Stimulated activated CD8-positive, alpha-beta memory T cell treated with anti-CD3 and anti-CD28 coated beads, Interleukin-2, amount 100 ng/mL, for 1 hour (primary cell): ENCODE data around the gene RGS14.

Experiments
- DNase-seq, 2 donors: peaks; one replicate each; pipeline ENCODE4 v3.0.0-alpha.2; 2020; ENCODE audit warnings: low read depth in 2 of 2

RGS14 gene

DNA sequence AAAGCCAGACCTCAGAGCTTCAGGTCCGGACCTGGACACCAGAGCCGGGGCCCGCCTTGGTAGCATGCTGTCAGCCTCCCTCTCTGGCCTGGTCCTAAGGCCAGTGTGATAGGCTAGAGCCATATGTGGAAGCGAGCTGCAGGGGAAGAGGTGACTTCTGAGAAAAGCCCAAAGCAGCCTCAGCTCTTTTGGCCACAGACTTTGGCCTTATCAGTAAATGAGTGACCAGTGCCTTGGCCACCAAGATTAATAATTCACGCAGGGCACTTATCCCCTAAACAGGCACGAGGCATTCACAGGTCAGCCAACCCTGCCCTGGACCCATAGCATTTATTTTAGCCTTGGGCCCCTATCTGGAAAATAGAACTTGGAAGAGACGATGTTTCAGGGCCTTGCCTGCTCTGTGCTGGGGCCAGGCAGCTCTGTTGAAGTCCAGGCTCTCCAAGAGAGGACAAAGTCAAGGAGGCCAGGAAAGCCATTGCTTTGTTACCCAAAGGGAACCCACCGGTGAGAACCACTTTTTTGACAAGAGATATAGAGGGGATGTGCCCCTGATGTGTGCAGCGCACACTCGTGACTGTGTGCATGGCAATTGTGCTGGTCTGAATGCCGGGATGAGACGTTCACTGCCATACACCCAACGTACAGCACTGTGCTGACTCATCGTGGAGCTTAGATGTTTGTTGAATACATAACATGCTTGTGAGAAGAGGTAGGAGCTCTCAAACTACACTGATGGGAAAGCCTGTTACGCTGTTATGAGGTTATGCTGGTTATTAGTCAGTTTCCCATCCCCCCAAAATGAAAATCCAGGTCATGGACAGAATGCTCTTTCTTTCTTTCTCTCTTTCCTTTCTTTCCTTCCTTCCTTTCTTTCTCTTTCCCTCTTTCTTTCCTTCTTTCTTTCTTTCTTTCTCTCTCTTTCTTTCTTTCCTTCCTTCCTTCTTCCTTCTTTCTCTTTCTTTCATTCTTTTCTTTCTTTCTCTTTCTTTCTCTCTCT lies 21.5 kb downstream of the RGS14 start:
- no peak for DNase-seq

DNA sequence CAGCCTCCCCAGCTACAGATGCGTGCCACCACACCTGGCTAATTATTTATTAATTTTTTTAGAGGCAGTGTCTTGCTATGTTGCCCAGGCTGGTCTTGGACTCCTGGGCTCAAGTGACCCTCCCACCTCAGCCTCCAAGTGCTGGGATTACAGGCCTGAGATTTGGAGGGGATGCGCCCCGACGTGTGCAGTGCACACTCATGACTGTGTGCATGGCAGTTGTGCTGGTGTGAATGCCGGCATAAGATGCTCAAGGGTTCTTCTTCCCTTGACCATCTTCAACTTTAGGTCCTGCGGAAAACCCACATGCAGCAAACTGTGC lies 23.0 kb downstream of the RGS14 start:
- DNase-seq: no peak

DNA sequence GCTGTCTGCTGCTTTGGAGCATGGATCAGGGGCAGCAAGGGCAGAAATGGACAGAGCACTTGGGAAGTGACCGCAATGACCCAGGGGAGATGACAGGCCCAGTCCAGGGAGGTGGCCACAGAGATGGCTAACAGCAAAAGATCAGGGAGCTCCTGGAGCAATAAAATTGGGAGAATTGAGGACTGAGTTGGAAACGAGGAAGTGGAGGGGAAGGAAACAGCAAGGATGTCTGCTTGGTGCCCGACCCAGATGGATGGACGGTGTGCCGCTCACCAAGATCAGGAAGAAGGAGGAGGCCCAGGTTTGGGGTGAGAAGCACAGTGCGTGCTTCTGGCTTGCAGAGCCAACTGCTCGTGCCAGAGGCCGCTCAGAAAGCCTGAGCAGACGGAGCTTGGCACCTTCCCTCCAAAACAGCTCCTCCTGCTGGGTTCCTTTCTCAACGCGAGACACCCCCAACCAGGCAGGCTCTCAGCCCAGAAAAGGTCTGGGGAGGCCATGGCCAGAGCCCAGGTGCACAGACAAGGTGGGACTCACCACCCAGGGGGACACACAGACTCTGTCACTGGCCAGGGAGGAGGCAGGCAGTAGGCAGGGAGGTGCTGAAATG lies 24.8 kb downstream of the RGS14 start:
- DNase-seq: no peak

DNA sequence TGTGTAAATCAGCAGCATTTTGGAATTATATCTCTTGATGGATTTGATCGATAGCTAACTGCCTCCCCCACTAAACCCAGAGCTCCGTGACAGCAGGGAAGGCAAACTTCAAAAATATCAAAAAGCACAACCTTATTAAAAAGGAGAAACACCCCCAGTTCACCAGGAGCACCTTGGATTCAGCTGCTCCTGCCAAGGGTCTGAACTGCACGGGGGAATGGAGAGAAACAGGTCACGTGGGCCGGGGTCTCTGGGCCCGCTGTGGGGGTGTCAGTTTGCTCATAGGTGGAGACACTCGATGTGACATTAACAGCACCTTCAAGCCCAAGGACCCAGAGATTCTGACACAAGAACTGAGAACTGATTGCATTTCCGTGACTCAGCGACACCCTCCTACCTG lies 25.5 kb downstream of the RGS14 start:
- no peak for DNase-seq

DNA sequence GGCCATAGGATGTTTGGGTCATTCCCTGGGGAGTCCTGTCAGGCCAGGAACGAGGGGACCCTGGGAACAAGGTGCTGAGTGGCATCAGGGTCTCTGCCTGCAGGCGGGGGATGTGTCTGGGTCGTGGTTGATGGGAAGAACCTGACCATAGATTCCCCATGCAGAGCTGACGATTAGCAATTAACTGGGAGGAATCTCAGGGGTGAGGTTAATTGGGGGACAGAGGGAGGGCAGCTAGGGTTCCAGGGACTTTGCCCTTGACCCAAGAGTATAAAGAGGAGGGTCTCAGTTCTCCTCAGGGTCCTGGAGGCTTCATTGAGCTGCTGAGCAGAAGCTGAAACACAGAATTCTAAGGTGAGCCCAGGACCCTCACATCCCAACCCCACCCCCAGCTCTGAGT lies 26.4 kb downstream of the RGS14 start, which contains the start of gene SLC34A1:
Gene SLC34A1, plus strand, starts transcription at position 301 of the 400 bp plus-strand sequence. CDS start 1,308 bp downstream, outside the sequence.
- no peak for DNase-seq

DNA sequence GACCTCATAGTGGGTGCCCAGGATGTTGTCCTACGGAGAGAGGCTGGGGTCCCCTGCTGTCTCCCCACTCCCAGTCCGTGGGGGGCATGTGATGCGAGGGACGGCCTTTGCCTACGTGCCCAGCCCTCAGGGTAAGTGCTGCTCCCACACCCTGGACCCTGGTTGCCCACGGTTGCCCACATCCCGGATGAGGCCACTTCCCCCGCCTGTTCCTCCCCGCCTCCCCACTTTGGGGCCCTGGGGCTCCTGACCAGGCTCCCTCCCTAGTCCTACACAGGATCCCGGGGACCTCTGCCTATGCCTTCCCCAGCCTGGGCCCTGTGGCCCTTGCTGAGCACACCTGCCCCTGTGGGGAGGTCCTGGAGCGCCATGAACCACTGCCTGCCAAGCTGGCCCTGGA lies 28.0 kb downstream of the RGS14 start:
- DNase-seq: no peak

DNA sequence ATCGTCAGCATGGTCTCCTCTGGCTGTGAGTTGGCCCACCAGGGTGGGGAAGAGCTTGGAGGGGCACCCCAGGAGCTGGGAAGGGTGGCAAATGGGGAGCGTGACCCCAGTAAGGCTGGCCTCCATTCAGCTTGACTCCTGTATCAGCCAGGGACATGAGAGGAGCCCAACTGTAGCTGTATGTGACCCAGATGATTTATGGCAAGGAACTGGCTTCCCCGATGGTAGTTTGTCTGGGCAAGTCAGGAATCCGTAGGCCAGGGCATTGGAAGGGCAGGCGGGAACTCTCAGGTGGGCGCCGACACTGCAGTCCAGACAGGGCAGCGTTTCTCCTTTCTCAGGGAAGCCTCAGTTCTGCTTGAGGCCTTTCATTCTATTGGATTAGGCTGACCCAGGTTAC lies 28.8 kb downstream of the RGS14 start:
- DNase-seq: no peak

DNA sequence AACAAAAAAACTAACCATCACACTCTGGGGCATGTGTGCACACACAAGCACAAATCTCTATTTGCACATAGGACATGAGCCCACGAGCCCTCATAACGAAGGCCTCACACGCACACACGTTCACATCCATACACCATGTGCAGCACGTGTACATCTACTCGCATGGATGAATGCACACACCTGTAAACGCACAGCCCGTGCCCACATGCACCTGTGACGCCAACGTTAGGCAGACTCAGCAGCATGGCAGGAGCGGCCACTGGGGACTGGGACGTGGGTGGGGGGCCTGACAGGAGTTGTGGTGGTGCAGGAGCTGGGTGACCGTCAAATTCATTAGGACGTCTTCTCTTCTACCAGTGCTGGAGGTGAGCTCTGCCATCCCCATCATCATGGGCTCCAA lies 29.7 kb downstream of the RGS14 start:
- no peak for DNase-seq

DNA sequence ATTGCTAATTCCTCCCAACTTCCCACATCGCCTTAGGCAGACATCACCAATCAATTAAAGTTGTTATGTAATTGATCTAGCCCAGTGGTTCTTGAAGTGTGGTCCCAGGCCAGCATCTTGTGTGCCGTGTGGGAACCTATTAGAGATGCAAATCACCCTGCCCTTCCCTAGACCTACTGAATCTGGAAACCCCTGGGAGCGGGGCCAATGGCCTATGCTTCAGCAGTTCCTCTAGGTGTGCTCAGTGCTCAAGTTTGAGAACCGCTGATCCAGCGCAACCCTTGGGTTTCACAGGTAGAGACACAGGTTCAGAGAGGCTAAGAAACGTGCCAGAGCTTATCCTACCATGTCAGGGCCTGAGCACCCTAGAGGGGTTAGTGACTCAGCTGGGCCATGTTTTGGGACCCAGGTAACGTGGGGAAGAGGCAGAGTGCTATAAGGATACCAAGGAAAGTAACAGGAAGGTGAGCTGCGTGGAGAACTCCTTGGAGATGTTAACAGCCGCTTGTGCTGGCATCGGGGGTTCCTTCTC lies 30.9 kb downstream of the RGS14 start:
- DNase-seq: no peak

DNA sequence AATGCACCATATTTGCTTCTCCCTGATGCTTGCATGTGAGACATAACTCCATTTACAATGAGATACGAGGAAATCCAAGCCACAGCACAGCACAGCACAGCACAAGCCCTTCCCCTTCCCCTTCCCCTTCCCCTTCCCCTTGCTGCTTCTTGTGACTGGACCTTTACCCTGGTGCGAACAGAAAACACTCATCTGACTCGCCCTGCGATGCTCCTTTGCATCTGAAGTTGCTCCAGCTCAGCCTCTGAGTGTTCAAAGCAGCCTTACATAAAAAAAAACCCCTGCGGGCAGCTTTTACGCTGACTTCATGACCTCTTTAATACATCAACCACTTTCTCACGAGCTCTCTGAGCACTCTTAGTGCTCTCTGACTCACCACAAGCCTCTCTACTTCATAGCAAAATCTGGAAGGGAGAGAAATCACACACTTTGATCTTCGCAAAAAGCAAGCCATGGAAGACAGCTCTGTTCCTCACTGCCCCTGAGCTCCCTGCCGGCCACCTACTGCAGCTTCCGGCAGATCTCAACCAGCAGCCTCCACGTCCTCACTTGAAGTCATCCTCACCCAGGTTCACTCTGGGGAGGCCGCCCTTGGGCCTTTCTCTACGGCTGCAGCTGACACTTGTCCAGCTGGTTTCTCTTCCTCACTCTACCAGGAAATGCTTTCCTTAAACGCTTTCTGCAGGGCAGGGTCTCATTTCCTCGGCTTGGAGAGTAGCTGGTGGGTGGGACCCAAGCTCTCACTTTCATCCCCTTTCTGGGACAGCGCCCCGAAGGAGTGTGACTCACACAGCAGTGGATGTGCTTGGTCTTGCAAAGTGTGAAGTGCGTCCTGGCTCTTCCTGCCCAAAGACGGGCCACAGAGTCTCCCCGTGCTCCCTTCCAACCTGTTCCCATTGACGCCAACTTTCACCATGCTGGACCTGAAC lies 31.8 kb downstream of the RGS14 start:
- DNase-seq: no peak

DNA sequence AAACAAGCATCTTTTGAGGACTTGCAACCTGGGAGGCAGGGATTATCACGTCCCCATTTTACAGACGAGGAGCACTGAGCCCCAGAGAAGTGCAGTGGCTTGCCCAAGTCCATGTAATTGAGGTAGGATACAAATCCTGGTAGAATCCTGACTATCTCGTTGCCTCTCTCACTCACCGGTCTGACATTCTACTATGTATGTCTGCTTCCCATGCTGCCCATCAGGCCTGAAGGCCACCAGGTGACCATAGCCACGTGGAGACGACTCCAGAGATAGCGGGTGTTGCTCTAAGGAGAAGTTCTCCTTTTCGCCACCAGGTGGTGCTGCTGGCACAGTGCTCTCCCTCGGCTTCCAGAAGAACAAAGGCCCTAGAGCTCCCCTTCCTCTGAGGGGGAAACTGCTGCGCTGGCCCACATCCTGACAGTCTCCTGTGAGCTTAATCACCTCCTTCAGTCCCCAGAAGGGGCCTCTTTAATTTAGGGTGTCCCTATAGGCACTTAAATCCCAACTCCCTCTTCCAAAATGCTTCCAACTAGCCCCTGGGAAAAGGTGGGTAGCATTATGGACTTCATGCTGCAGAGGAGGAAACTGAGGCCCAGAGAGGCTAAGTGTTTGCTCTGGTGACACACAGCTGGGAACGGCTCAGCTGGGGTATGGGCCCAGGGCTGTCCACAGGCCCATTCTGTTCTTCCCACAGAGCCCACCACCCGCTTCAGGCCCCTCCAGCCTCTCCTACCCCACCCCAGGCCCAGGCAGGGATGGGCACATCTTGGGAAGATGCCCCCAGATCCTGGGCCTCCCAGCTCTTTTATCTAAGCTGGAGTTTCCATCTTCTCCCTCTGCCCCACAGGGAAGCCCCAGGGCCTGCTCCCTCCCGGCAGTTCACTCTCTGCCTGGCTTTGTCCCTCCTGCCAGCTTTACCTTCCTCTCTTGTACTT lies 32.9 kb downstream of the RGS14 start:
- DNase-seq: peak; percentile 70 to 77

DNA sequence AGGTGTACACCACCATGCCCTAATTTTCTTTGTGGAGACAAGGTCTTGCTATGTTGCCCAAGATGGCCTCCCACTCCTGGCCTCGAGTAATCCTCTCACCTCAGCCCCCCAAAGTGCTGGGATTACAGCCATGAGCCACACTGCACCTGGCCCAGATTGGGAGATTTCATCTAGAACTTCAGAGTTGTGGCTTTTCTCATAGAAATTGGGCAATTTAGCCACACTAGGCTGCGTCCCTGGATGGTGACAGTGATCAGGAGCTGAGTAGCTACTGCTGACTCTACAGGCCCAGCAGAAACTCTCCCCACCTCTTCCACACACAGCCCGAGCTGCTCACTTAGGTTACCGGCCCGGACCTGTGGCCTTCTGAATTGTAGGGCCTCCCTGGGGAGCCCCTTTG lies 35.0 kb downstream of the RGS14 start:
- DNase-seq: no peak

DNA sequence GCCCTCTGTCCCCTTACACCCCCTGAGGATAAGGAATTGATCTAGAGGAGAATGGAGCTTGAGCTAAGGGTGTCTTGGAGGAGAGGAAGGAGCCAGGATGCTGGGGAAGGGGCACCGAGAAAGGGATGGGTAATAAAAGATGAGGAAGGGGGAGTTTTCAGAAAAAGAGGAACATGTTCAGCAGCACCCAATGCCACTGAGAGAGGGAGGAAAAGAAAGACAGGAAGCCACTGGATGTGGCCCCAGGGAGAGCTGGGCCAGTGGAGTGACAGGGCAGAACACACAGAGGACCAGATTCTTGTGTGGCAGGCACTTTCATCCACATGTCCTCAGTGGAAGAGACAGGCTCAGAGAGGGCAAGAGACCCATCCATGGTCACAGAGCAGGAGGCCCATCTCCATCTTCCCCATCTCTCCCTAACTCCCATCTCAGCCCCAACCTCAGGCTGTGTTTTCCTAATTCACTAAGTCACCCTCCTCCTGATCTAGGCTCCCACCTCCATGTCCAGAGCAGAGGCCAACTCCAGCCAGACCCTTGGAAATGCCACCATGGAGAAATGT lies 35.6 kb downstream of the RGS14 start:
- no peak for DNase-seq

DNA sequence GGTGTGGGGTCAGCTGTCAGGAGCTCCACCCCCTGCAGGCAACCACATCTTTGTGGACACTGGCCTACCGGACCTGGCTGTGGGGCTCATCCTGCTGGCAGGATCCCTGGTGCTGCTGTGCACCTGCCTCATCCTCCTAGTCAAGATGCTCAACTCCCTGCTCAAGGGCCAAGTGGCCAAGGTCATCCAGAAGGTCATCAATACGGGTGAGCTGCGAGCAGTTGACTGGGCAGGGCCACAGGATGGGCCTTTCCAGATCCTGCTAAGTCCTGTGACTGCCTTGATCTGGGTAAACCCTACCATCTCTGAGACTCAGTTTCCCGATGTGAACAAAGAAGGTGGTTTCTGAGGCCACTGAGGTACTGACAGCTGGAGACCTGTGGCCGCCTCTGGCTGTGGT lies 36.3 kb downstream of the RGS14 start:
- DNase-seq: no peak

DNA sequence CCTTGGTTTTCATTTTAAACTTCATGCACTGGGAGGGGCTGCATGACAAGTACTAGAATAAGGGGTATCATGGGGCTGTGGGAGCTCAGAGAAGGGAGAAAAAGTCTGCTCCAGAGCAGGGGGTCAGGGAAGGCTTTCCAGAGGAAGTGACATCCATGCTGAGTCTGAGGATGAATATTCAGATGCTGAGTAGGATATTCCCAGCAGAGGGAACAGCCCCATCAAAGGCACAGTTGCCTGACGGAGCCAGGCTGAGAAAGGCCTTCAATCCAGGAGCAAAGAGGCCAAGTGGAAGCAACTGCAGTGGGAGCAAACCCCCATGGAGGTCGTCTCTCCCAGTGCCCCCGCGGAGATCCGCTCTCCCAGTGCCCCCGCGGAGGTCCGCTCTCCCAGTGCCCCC lies 38.4 kb downstream of the RGS14 start:
- no peak for DNase-seq

DNA sequence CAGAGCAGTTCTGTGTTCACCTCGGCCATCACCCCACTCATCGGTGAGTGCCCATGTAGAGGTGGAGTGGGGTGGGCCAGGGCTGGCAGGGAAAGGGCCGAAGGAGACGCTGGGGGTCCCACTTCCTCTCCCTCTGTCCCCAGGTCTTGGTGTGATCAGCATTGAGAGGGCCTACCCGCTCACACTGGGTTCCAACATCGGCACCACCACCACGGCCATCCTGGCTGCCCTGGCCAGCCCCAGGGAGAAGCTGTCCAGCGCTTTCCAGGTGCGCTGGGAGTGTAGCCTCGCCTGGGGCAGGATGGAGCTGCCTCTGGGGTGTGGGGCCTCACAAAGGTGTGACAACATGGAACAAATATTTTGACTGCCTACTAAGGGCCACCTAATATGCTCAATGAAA lies 39.1 kb downstream of the RGS14 start:
- DNase-seq: no peak

DNA sequence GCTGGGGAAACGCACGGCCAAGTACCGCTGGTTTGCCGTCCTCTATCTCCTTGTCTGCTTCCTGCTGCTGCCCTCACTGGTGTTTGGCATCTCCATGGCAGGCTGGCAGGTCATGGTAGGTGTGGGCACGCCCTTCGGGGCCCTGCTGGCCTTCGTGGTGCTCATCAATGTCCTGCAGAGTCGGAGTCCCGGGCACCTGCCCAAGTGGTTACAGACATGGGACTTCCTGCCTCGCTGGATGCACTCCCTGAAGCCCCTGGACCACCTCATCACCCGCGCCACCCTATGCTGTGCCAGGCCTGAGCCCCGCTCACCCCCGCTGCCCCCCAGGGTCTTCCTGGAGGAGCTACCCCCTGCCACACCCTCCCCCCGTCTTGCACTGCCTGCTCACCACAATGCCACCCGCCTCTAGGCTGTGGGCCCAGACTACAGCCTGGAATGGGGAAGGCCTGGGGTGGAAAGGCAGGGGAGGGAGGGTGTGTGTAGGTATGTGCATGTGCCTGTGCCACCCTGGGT lies 40.2 kb downstream of the RGS14 start:
- DNase-seq: no peak

DNA sequence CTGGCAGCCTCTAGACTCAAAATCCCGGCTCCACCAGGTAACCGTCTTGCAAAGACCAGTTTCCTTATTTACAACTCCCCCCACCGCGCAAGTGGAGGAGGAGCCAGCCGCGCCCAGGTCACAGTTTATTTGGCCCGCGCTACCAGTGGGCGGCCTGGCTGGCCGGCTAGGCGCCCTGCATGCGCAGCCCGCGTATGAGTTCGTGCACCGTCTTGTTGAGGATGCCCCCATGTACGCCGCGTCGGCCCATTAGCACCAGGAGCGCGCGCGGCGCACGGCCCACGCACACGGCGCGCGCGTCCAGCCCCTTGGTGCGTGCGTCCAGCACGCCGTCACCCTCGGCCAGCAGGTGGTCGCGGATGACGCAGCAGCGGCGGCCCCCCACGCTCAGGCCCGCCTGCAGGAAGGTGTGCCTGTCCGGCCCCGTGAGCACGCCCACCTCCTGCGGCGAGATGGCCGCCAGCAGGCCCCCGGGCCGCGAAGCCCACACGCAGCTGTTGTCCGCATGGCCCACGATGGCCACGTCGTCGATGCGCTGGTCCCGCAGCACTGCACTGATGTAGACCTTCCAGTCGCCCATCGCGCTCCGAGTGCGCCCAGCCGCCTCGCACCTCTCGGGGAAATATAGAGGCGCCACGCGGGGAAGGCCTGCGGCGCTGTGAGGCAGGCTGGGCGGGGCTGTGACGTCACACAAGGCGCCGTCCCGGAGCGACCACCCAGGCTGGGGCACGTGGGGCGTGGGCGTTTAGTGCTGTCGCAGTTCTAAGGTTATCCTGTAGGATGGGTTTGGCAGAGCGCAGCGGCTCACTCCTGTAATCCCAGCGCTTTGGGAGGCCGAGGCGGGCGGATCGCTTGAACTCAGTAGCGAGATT lies 42.5 kb downstream of the RGS14 start, which contains the start of gene PFN3:
Gene PFN3, minus strand, starts transcription at position 665 of the 872 bp plus-strand sequence. Its CDS starts 85 bp downstream, at position 580.
- DNase-seq: no peak
